OCI-LY7 (cell line): ENCODE results near the gene OR8K1.

Experiments
- CTCF ChIP-seq: fragments of 200-600 bp; sonication (generic); conservative IDR thresholded peaks from 2 replicates; pipeline ENCODE4 v1.5.1; 2014; ENCODE audit warnings: mild to moderate bottlenecking, antibody characterized with exemption, low read length, moderate library complexity, mixed read lengths
- EZH2phosphoT487 ChIP-seq: fragments of 200-600 bp; sonication (generic); IDR thresholded peaks from 2 replicates; pipeline ENCODE4 v1.6.1; 2018; ENCODE audit warnings: low read depth, borderline replicate concordance, mild to moderate bottlenecking, mixed run types, antibody characterized with exemption, low read length, moderate library complexity, mixed read lengths

DNA sequence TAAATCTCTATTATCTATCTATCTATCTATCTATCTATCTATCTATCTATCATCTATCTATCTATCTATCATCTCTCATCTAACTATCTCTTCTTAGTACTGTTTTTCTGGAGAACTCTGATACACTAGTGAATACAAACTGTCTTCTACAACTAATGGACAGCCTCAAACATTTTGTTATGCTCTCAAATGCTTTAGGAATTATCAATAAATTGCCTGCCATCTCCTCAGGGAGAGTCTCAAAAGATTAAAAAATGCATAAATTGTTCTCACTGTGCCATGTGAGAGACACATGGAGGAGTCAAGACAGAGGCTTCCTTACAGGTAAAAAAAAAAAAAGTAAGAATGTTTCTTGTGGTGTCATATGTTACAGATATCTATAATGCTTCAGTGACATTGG, 31.0 kb upstream of the OR8K1 start, which contains the start of gene OR8K3:
- TF ChIP-seq CTCF (no peak), EZH2phosphoT487 (no peak)
